ENCODE data around the gene C2orf72.
"Not testable (repeated sequence)": the region's sequence is repeated elsewhere in the genome, so short reads cannot be mapped to it uniquely, and the experiment has no call there.

Gene C2orf72

DNA sequence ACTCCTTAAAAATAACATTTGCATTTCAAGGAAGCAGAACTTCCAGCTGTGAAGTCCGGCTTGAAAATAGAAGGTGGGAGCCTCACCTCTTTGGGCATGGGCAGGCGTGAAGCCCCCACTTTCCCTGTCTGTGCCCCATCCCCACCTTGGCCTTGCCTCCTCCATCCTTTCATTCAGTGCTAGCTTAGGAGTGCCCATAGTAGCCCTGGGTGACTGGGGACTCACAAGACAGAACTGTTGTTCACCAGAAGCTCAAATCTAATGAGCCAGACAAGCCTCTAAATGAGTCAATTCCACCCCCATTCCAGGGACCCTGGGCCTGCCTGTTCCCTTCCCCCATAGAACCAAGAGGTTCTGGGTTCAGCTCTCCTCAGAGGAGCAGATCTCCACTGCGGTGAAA, 21.4 kb upstream of the C2orf72 start:
- DNase-seq, result no peak

DNA sequence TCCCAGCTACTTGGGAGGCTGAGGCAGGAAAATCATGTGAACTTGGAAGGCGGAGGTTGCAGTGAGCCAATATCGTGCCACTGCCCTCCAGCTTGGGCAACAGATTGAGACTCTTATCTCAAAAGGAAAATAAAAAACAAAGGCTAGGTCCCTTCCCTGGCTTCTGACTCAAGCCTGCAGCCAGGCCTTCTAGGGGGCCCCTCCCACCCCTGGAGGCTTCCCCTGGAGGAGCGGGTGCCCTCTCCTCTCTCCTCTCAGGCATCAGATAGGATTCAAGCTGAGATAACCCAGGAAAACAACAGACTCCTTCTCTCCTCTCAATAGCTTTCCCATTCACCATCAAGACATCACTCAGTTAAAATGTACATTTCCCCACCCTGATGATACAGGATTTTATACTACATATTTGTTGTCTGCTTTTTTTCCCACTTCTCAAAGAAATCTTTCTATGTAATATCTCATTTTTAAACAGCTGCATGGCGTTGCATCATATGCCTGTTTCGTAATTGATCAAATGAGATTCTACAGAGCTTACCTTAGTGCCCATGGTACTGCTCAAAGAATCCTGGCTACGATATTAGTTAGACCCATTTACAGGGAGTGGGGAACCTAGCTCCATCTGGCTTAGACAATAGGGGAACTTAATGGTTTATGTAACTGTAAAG, 20.6 kb upstream of the C2orf72 start:
- no peak for DNase-seq

DNA sequence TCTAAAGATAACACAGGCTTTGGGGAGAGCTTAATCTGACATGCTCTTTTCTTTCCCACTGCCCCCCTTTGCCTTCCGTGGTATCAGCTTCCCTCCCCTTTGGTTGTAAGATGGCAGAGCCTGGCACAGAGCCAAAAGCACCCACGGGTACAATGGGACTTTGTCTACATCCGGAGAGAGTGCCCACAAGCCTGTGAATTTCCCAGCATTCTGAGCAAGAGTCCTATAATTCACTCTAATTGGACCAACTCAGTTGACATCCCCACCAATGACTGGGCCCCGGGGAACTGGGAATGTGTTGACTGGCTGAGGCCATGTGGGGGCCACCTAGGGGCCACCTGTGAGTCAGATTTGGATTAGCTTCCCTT, 20.1 kb upstream of the C2orf72 start:
- no peak for DNase-seq

DNA sequence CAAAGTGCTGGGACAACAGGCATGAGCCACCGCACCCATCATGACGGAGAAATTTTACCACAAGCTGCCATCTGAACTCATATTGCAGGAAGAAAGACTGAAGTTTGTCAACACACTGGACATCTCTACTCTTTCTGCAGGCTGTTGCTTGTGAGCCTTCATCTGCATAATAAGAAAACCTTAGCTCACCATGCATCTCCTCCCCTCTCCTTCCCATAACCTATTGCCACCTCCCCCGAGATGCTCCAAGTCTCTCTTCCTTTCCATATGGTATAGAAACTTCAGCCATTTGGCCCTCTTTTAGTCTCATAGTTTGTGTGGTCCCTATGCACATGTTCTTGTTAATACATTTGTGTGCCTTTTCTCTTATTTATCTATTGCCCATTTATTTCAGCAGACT, 19.1 kb upstream of the C2orf72 start:
- no peak for DNase-seq

DNA sequence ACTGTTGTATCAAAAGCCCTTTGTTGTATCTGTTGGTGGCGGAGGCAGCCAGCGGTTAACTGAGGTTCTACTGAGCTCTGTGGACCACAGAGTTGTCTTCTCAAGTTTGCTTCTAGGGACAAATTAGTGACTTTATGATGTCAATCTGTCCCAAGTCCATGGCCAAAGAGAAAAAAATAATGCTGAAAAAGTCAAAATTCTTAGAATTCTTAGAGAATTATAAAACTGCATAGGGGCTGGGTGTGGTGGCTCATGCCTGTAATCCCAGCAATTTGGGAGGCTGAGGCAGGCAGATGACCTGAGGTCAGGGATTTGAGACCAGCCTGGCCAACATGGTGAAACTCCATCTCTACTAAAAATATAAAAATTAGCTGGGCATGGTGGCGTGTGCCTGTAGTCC, 12.3 kb upstream of the C2orf72 start:
- not testable (repeated sequence) for DNase-seq

DNA sequence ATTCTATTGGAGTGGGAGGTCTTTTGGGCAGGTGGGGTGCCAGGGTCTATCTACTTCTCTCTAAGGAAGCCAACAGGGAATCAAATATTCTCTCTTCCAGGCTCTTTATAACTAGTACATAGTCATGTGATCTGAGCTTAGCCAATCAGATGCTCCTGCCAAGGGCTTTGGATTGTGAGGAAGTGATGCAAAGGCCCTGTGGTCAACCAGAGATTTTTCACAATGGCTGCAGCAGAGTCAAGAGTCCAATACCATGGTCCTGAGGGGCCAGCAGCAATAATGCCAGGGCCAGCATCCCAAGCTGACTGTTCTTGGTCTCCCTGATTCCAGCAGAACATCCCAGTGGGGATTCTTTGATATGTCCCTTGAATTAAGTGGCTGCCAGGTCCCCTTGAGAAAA, 8.4 kb upstream of the C2orf72 start:
- DNase-seq, result no peak

DNA sequence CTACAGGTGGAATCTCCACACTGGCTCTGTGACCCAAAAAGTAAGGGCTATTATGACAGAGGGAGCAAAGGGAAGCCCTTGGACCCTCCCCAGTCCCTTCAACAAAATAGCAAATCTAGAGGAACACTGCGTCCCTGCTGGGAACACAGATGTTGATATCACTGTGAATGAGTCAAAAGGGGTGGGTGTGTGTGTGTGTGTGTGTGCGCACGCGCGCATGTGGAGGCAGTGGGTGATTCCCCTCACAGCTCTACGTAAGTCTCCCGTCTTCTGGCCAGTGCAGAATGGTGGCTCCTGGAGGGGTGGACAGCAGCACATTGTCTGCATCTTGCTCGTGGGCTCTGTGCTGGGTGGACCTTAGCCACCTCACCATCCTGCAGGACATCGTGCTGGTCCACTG, 7.8 kb upstream of the C2orf72 start:
- DNase-seq, result no peak

DNA sequence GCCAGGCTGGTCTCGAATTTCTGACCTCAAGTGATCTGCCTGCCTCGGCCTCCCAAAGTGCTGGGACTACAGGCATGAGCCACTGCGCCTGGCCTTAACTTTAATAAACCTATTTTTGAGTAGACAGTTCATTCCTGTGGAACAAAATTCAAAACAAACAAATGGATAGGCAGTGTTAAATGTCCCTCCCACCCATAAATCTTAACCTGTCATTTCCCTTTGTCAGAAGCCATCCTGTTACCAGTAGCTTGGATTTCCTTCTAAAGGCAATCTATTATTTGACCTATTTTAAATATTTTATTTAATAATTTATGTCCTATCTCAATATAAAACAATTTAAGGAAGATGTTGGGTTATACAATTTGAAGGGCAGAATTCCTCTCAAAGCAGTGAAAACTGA, 6.6 kb upstream of the C2orf72 start:
- DNase-seq, result no peak

DNA sequence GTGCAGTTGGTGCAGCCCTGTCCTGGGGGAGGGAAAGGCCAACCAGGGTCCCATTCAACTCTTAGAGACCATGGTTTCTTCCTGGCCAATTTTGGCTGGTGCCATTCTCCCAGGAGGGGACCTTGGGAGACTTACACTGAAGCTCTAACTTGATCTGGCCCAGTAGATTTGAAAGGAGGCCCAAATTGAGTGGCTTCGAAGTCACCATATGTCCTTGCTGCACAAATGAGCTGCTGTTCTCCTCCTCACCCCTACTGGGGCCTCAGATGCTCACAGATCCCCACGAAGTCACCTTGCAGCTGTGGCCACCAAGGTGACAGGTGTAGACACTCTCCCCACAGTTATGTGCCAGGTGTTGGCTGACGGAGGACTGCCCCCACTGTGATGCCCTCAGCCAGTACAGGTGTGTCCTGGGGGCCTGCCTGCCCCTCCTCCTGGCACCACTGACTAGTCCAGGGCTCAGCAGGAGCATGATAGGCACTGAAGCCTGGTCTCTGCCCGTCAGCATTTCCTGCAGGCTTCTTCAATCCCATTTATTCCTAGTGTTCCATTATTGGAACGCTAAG, 4.7 kb upstream of the C2orf72 start:
- no peak for DNase-seq

DNA sequence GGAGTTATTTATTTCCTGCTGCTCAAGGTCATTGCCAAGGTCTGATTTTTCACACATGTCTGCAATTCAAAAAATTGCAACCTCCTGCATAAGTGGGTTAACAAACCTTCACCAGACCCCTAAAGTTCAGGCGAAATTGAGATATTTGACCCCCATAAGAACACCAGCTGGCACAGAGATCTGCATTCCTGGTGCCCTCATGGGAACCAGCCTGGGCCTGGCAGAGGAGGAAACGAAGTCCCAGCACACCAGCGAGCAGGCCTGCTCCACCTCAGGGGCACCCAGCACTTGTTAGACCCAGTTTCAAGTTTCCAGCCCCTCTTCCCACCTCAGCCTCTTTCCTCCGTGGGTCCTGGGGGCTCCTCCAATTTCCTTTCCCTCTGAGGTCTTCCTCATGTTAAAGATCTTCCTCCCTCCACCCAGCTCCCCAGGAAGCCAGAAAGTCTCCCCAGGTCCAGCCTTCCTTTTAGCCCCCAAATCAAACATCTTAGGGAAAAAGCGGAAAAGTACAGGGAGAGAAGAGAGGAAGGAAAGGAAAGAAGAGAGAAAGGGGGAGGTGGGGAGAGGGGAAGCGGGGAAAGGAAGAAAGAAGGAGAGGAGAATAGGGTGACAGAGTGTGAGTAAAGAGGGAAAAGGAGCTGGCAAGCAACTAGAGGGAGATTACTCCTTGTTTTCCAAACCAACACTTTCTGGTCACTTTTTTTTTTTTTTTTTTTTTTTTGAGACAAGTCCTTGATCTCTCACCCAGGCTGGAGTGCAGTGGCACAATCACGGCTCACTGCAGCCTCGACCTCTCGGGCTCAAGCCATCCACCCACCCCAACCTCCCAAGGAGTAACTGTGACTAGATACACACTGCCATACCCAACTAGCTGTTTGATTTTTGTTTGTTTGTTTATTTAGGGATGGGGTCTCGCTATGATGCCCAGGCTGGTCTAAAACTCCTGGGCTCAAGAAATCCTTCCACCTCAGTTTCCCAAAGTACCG, 3.9 kb upstream of the C2orf72 start:
- DNase-seq, result no peak

DNA sequence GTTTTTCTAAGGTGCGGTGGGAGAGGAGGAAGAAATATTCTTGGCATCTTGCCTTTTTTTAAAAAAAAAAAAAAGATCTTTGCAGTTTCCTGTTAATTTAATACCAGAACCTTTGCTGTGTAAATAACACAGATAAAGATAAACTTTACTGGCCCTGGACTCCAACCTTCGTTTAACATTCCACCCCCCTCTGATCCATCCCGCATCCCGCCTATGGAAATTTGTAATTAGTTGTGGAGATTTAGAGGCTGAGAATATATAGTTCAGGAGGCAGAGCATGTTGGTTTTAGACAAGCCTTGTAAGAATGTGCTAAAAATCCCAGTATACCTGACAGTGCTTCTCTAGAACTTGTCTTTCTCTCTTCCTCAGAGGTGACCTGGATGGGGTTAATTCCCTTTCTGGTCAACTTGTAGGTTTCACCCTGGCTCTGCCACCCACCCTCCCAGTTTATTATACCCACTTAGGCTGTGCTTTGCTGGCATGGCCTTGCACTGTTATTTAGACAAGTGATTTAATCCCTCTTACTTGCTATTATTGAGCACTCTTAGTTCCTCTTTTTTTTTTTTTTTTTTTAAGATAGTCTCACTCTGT, 2.9 kb upstream of the C2orf72 start:
- no peak for DNase-seq

DNA sequence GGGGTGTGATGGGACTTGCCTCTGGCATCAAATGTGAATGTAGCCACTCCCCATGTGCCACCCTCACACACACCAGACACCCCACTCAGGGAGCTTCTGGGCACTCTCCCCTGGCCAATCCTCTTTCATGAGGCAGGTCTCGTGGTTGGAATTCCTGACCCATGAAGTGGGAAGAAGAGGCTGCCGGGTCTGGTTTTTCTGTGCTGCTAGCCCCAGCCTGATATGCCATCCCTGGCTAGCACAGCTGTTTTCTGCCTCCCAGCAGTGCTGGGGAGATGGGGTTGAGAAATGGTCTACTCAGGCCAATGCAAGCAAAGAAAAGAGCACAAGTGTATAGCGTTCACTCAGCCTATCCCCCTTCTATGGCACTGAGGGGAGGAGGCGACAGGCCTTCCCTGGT, 1.2 kb upstream of the C2orf72 start:
- no peak for DNase-seq

DNA sequence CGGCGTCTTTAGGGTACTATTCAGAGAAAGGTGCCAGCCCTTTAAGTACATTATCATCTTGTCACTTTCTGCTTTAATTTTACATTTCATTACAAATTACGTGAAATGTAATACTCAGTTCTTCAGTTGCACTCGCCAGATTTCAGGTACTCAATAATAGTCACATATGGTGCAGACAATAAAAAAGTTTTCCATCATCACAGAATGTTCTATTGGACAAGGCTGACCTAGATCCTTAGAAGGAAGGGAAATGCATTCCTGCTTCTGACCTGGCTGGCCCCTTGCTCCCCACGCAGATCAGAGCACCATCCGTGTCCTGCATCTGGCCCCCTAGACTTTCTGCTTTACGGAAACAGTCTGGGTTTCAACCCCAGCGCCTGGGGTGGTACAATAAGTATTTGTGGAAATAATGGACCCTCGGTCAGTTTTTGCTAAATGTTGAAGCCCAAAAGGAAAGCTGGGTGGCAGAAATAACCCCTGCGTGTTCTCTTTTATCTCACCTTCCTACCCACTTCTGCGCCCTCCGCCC, 681 bp upstream of the C2orf72 start:
- DNase-seq, result no peak

DNA sequence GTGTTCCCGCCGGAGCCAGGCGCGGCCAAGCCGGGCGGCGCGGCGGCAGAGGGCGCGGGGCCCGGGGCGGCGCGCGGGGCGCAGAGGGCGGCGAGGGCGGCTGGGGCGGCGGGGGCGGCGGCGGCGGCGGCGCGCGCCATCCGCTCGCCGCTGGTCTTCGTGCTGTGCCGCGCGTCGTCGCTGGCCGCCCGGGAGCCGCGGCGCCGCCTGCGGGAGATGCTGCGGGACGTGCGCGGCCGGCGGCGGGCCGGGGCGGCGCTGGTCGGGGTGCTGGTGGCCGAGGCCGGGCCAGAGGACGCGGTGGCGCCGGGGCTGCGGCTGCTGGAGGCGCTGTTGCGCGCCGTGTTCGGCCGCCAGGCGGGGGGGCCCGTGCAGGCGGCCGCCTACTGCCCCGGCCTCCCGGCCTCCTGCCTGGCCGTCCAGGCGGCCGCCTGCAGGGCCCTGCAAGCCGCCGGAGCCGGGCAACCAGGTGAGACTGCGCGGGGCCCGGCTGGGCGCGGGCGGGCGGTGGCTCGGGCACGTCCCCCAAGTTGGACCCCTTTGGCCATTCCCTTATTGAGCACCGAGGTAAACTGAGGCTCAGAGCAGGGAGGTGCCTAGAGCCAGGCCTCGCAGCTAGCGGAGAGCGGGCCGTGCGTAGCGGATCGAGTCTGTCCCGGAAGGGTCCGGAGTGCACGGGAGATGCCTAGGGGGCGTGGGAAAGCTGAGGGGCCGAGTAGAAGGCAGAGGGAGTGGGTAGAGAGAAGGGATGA, 584 bp downstream of the C2orf72 start:
- DNase-seq, result no peak

DNA sequence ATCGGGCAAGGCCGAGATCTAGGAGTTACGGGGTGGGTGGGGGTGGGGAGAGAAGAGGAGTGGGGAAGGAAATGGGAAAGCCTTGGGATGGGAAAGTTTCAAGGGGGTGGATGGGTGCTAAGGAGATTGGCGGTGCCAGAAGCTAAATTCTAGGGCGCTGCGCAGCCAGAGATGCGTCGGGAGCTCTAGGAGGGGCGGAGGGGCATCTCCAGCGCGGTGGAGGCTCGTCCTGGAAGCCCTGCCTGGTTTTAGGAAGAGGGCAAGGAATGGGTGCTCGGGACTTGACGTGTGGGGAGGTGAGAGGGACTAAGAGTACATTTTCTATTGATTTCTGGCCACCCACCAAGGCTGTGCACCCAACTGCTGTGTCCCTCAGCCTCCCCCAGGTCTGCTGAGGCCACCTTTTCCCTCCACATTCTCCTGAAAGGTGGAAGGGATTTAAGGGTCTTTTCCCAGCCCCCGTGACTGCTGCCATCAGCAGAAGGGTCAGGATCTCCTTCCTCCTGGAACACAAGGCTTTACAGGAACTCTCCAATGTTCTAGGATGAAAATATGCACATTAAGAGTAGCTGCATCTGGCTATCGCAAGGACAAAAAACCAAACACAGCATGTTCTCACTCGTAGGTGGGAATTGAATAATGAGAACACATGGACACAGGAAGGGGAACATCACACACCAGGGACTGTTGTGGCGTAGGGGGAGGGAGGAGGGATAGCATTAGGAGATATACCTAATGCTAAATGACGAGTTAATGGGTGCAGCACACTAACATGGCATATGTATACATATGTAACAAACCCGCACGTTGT, 1.4 kb downstream of the C2orf72 start:
- DNase-seq, result no peak

DNA sequence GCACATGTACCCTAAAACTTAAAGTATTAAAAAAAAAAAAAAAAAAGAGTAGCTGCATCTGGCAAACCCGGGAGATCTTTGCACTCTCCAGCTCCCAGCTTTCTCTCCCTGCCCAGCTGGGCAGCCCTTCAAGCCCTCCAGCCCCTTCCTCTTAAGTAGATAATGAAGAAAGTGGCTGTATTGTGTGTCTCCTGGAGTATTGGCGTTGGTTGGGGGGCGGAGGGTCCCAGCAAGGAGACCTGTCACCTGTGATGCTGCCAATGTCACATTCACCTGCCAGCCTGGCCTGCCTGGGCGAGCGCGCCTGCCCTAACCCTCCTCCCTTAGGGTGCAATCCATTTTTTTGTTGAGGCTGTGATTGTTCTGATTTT, 2.0 kb downstream of the C2orf72 start:
- DNase-seq, result no peak

DNA sequence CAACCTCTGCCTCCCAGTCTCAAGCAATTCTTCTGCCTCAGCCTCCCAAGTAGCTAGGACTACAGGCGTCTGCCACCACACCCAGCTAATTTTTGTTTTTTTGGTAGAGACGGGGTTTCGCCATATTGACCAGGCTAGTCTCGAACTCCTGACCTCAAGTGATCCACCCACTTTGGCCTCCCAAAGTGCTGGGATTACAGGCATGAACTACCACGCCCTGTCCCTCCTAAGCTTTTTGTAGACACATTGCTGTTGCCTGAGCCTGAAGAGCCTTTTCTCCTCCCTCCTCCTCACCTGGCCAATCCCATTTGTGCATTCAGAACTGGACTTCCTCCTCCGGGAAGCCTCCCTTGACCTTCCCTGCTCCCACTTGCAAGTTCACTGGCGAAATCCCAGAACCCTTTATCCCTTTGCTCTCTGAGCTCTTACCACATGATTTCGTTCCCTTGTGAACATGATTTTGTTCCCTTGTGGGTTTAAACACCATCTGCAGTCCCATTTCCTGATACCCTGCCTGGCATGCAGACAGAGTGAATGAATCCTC, 2.6 kb downstream of the C2orf72 start:
- DNase-seq, result no peak

DNA sequence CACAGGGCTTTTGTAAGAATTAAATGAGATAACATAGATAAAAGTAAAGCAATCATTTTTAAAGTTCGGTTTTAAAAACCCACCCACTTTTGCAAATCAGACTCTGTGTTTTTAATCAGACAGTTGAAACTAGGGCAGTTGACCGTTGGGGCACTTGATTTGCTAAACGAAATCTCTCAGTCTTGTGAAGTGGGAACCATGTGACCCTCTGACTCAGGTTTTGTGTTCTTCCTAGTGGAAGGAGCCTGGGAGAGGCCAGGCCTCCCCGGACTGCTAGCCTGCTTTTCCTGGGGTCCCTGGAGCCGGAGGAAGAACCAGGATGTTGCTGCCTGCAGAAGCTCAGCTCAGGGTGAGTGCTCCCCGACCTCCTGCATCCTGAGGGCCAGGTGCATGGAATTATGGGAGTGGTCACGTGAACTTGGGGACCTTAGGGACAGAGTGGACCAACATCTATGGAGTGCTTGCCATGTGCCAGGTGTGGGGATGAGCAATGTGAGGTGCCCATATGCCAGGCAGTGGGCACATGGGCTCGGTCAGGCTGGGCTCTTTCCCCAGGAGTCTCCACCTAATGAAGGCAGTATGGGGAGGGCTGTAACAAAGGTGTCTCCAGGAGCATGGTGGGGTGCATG, 3.9 kb downstream of the C2orf72 start:
- DNase-seq, result no peak

DNA sequence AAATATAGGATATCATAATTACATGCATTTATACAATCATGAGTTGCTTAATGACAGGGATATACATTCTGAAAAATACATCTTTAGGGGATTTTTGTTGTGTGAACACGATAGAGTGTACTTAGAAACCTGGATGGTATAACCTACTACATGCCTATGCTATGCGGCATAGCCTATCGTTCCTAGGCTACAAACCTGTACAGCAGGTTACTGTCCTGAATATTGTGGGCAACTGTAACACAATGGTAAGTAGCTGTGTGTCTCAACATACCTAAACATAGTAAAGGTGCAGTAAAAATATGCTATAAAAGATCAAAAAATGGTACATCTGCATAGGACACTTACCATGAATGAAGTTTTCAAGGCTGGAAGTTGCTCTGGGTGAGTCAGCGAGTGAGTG, 6.5 kb downstream of the C2orf72 start:
- no peak for DNase-seq

DNA sequence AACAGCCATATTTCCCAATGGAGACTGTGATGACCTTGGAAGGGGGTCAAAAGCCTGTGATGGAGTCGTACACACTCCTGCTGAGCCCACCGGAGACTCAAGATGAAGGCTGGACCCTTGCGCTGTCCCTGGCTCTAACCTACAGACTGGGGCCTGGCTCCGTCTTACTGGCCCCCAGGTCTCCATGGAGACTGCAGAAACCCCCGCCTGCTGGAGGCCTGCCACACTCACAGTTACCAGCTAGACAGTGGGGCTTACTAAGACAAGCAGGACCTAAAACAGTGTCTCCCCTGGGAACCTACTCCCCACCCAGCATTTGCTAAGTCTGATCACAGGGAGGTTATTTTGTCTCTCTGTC, 9.6 kb downstream of the C2orf72 start:
- no peak for DNase-seq

DNA sequence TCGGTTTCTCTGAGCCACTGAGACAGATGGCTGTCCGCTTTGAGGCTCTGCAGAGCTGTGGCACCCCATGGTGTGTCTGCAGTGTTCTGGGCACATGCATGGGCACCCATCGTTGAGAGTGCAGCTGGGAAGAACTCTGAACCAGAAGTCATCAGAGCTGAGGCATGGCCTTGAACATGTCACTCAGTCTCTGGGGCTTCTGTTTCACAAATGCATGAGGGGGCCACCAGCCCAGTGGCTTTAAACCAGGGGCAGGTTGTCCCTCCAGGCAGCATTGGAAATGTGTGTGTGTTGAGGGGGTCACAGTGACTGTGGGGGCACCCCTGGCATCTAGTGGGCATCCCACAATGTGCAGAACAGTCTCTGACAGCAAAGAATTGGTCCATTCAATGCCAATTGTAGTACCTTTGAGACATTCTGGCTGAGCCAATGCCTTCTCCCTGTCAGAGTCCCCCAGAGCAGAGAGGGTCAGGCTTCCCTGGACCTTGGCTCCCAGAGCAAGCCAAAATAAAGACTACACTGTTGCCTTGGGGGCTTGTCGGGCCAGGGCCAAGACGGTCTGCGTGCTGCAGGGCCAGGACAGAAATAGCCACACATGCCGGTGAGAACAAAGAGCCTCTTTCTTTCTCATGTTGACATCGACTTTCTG, 10.1 kb downstream of the C2orf72 start:
- DNase-seq, result no peak
